ENCODE data around the gene PLA2G2D. TPM values are rescaled to one million over a fixed set of nuclear protein-coding genes. Genes with fewer than 3 reads are reported as not detected.

The PLA2G2D gene
- total and polyA plus RNA-seq, 10 of the 15 experiments (the other 5 are each of a cell fraction or from before 2014, with no cell fraction given): 0.06 to 0.38 (median 0.16) TPM; not detected in 2

DNA sequence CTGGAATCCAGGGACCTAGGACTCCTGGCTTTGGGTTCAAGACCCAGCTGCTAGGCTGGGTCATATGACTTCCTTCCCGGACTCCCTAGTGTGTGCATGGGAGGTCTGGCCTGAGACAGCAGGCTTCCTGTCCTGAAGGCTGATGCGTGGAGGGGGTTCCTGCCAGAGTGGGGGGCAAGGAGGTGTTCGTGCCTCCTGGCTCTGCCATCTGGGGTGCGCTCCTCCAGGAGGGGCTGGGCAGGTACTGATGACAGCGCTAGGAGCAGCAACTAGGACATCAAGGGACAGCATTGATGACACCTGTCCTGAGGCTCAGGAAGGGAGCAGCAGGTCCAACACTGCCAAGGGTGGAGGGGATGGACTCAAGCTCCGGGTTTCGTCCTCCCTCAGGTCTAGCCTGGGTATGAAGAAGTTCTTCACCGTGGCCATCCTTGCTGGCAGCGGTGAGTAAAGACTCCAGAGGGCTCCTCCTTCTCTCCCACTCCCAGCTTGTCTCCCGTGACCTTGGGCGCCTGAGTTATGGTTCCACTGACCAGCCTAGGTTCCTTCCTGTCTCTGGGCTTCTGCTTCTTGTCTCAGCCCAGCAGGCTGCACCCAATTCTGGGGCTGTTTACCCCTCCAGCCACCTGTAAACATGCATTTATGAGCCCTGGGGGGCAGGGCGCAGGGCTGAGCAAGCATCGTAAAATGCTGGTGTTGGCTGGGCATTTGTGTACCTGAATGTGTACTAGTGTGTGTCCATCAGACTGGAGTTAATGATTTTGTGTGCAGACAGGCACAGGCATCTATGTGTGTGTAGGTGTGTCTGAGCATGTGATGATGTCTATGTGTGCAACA, 20.7 kb upstream of the PLA2G2D start:
- TF ChIP-seq HDAC6 (IDR thresholded peaks at IDR 0.05; ENCODE audit: unreplicated experiment) (no peak), CEBPB (IDR thresholded peaks at IDR 0.05; ENCODE audit: borderline replicate concordance in 1 of 2, low read depth in 2 of 2, low read length in 2 of 2) (no peak), ZNF217 (IDR thresholded peaks at IDR 0.05) (no peak), EZH2 (IDR thresholded peaks at IDR 0.05; ENCODE audit: borderline replicate concordance, control insufficient read depth, low read depth, low read length) (no peak), PML (IDR thresholded peaks at IDR 0.05; ENCODE audit: low read length) (no peak)
- no peak overlapping the region for H3K27ac ChIP-seq (ENCODE audit: control insufficient read depth, insufficient read depth)
- FAIRE-seq (no peak), DNase-seq (ENCODE audit: low read depth, low spot score) (no peak), ATAC-seq (no peak)
- no TSS peak for BruUV-seq (replicated peaks)
- ChIA-PET CTCF (no interaction called here), SMC1A (ENCODE audit: uncharacterized antibody, unreplicated experiment) (no interaction called here), POLR2A (no interaction called here), RAD21 (ENCODE audit: unreplicated experiment) (no interaction called here)
- H2AFZ ChIP-seq (ENCODE audit: control insufficient read depth, low read depth, low read length): no peak overlapping the region
- 40% methylated on average over 13 of the region's 13 CpGs for WGBS (ENCODE audit: insufficient coverage, insufficient replicate concordance, low lambda C conversion rate, missing lambda C conversion rate)
- intact Hi-C loops (cut with micrococcal nuclease; ENCODE audit: unreplicated experiment) (no loop called here), in situ Hi-C loops (cut with MboI) (no loop called here)
- no peaks in the 10 kb centered on the region for H3K27me3 ChIP-seq (replicated peaks in 1 of 2; ENCODE audit: control insufficient read depth in 2 of 2, insufficient read depth in 2 of 2, low read length in 1 of 2)
- H3K79me2 ChIP-seq (ENCODE audit: control insufficient read depth, insufficient read depth, low read length): no peaks in the 10 kb centered on the region
- no peak overlapping the region for H3K4me3 ChIP-seq
- no peaks in the 10 kb centered on the region for H3K4me1 ChIP-seq (ENCODE audit: control insufficient read depth, insufficient read depth, low read length)
- H4K20me1 ChIP-seq (ENCODE audit: control insufficient read depth, insufficient read depth): no peaks in the 10 kb centered on the region
- no peaks in the 10 kb centered on the region for H3K9me3 ChIP-seq (replicated peaks; ENCODE audit: control insufficient read depth, insufficient read depth, low read length)
- no peak overlapping the region for H3K9ac ChIP-seq (ENCODE audit: control insufficient read depth, insufficient read depth, low read length)
- no peak overlapping the region for H3K4me2 ChIP-seq (ENCODE audit: control insufficient read depth, insufficient read depth)
- H3K36me3 ChIP-seq (ENCODE audit: control insufficient read depth in 2 of 2, insufficient read depth in 2 of 2, low read length in 1 of 2): no peaks in the 10 kb centered on the region

GRCh38 chr1:20138961-20139550, 19.7 kb upstream of the PLA2G2D start, which contains the start of gene PLA2G2F:
TSS of gene PLA2G2F (plus strand) at chr1:20139323. CDS start at chr1:20139428, 105 bp downstream.
- ChIA-PET SMC1A (ENCODE audit: uncharacterized antibody, unreplicated experiment) (no interaction called here), CTCF (no interaction called here), RAD21 (ENCODE audit: unreplicated experiment) (no interaction called here), POLR2A (no interaction called here)
- intact Hi-C loops (cut with micrococcal nuclease; ENCODE audit: unreplicated experiment): no loop called here
- no peak for DNase-seq (ENCODE audit: low read depth, low spot score)
- Histone ChIP-seq H3K27ac (ENCODE audit: control insufficient read depth, insufficient read depth) (no peak within 1 kb of the TSS), H3K9me3 (replicated peaks; ENCODE audit: control insufficient read depth, insufficient read depth, low read length) (no peaks in the 10 kb centered on the region), H3K27me3 (replicated peaks in 1 of 2; ENCODE audit: control insufficient read depth in 2 of 2, insufficient read depth in 2 of 2, low read length in 1 of 2) (no peaks in the 10 kb centered on the region), H3K4me3 (no peak within 1 kb of the TSS), H2AFZ (ENCODE audit: control insufficient read depth, low read depth, low read length) (no peak within 1 kb of the TSS), H3K4me1 (ENCODE audit: control insufficient read depth, insufficient read depth, low read length) (no peaks in the 10 kb centered on the region), H4K20me1 (ENCODE audit: control insufficient read depth, insufficient read depth) (no peaks in the 10 kb centered on the region), H3K4me2 (ENCODE audit: control insufficient read depth, insufficient read depth) (no peak within 1 kb of the TSS), H3K9ac (ENCODE audit: control insufficient read depth, insufficient read depth, low read length) (no peak within 1 kb of the TSS), H3K79me2 (ENCODE audit: control insufficient read depth, insufficient read depth, low read length) (no peaks in the 10 kb centered on the region), H3K36me3 (ENCODE audit: control insufficient read depth in 2 of 2, insufficient read depth in 2 of 2, low read length in 1 of 2) (no peaks in the 10 kb centered on the region)
- in situ Hi-C loops (cut with MboI): no loop called here
- no peak for TF ChIP-seq RB1 (IDR thresholded peaks at IDR 0.05; ENCODE audit: borderline replicate concordance)
- no peak for TF ChIP-seq CBX5 (IDR thresholded peaks at IDR 0.05; ENCODE audit: low read depth)
- TF ChIP-seq ATF7 (IDR thresholded peaks at IDR 0.05; ENCODE audit: low read depth): no peak
- TF ChIP-seq, protein P1, sequence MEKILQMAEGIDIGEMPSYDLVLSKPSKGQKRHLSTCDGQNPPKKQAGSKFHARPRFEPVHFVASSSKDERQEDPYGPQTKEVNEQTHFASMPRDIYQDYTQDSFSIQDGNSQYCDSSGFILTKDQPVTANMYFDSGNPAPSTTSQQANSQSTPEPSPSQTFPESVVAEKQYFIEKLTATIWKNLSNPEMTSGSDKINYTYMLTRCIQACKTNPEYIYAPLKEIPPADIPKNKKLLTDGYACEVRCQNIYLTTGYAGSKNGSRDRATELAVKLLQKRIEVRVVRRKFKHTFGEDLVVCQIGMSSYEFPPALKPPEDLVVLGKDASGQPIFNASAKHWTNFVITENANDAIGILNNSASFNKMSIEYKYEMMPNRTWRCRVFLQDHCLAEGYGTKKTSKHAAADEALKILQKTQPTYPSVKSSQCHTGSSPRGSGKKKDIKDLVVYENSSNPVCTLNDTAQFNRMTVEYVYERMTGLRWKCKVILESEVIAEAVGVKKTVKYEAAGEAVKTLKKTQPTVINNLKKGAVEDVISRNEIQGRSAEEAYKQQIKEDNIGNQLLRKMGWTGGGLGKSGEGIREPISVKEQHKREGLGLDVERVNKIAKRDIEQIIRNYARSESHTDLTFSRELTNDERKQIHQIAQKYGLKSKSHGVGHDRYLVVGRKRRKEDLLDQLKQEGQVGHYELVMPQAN (conservative IDR thresholded peaks at IDR 0.05): no peak
- no peak for TF ChIP-seq ZNF217 (IDR thresholded peaks at IDR 0.05)
- no TSS peak for BruUV-seq (replicated peaks)
- 70% methylated on average over 9 of the region's 9 CpGs for WGBS (ENCODE audit: insufficient coverage, insufficient replicate concordance, low lambda C conversion rate, missing lambda C conversion rate)
- no peak for FAIRE-seq
- no peak for ATAC-seq
